Stimulated activated CD8-positive, alpha-beta memory T cell treated with anti-CD3 and anti-CD28 coated beads, Interleukin-15, amount 100 ng/mL, for 1 hour (primary cell): ENCODE results near the gene POU4F2.
"Not testable (repeated sequence)": the region's sequence is repeated elsewhere in the genome, so short reads cannot be mapped to it uniquely, and the experiment has no call there.

Source experiments
- DNase-seq: peaks from one replicate; pipeline ENCODE4 v3.0.0-alpha.2; 2020; ENCODE audit warnings: low read depth

Gene POU4F2

GRCh38 chr4:146654687-146655520, 16.2 kb downstream of the POU4F2 start:
- DNase-seq, result no peak

DNA sequence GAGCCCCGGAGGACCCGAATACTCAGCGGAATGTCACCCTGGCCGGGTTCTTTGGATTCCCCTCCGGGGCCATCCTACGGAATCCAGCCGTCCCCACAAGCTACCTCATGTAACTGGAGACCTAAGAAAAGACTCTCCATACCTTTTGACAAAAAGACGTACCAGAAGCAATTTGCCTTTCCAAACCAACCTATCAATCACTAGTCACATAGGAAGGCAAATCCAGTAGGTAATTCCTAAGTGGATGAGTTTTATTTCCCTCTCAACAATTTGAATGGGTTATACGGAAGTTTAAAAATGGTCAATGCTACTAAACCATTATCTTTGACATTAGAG, 16.8 kb downstream of the POU4F2 start:
- no peak for DNase-seq

DNA sequence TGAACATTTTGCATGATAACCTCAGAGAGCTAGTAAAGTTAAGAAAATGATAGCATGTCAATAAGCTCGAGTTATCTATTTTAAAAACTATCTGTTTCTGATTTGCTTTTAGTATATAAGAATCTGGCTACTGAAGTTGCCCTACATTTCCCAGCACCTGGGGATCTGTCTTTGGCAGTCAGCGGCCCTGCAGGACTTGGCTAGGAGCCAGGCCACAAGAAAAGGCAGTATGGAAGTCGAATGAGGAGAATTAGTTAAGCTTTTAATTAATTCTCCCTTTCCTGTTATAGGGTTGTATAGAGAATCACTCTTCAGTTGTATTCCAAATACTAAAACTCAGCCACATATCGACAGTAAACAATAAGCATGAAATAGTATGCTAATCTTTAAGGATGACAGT, 22.7 kb downstream of the POU4F2 start:
- no peak for DNase-seq

DNA sequence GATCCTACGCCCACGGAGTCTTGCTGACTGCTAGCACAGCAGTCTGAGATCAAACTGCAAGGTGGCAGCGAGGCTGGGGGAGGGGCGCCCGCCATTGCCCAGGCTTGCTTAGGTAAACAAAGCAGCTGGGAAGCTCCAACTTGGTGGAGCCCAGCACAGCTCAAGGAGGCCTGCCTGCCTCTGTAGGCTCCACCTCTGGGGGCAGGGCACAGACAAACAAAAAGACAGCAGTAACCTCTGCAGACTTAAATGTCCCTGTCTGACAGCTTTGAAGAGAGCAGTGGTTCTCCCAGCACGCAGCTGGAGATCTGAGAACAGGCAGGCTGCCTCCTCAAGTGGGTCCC, 25.2 kb downstream of the POU4F2 start:
- DNase-seq, result not testable (repeated sequence)

DNA sequence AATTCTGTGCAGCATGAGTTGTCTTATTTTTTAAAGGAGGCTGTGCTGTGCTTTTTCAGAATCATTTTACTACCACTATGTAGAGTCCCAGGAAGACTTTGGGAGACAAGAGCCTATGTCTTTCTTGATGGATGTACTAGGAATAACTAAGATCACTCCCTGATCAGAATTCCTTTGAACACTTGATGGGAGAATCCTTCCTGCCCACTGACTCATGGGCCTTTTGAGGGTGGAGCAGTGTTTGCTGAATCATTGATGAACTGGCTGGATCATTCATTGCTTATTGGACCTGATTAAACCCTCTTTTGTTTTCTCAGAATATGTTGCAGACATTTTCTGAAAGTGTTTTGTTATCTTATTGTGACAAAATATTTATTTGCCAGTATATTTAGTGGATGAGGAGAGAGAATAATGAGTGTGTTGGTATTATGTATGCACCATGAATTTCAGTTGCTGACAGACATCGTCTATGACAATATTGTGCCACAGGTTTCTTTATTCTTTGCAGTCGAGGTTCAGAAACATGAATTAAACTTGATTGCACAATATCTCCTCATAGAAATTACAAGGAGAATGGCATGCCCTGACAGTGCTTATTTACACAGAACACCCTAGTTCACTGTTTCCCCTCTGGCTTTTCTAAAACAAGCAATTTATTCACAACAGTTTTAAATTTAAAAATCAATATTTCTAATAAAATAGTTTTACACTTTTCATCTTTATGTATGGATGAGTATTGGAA, 36.3 kb downstream of the POU4F2 start:
- no peak for DNase-seq
